HG02884 (cell line): ENCODE measurements around the gene SLC35B1.

ENCODE experiments used
- ATAC-seq: cut with Tn5 transposase; IDR thresholded peaks from one replicate; pipeline ENCODE4 v1.9.1; 2021; ENCODE audit warnings: mild to moderate bottlenecking, moderate library complexity; ENCODE audit not compliant: unreplicated experiment

The SLC35B1 gene

GRCh38 chr17:49700960-49701359 is 6.8 kb downstream of the SLC35B1 start:
- no peak for ATAC-seq

- ATAC-seq: no peak
These were observed 7.7 kb downstream of the SLC35B1 start for GRCh38 chr17:49699966-49700575.

GRCh38 chr17:49698005-49698404 is 9.8 kb downstream of the SLC35B1 start:
- no peak for ATAC-seq

- ATAC-seq: no peak
These were observed 11.5 kb downstream of the SLC35B1 start for GRCh38 chr17:49696233-49696761.

GRCh38 chr17:49695698-49696232 is 12.0 kb downstream of the SLC35B1 start:
- no peak for ATAC-seq

GRCh38 chr17:49694847-49695697 is 12.7 kb downstream of the SLC35B1 start:
- ATAC-seq: no peak

- no peak for ATAC-seq
These were observed 15.0 kb downstream of the SLC35B1 start for GRCh38 chr17:49692751-49693150.

- no peak for ATAC-seq
These were observed 16.0 kb downstream of the SLC35B1 start for GRCh38 chr17:49691677-49692191.

- ATAC-seq: no peak
These were observed 16.6 kb downstream of the SLC35B1 start for GRCh38 chr17:49691086-49691676.

- no peak for ATAC-seq
These were observed 17.5 kb downstream of the SLC35B1 start for GRCh38 chr17:49690256-49690655.

GRCh38 chr17:49688848-49689247 is 18.9 kb downstream of the SLC35B1 start:
- no peak for ATAC-seq

- ATAC-seq: no peak
These were observed 19.8 kb downstream of the SLC35B1 start for GRCh38 chr17:49687878-49688491.

GRCh38 chr17:49681106-49681979 is 26.4 kb downstream of the SLC35B1 start:
- no peak for ATAC-seq

- ATAC-seq: no peak
These were observed 27.4 kb downstream of the SLC35B1 start for GRCh38 chr17:49680314-49680713.

GRCh38 chr17:49677933-49678847 is 29.6 kb downstream of the SLC35B1 start, which contains the start of gene SPOP:
Gene SPOP, minus strand, starts transcription at chr17:49678097. Its CDS starts 55,287 bp downstream, at chr17:49622810.
- ATAC-seq: peak; percentile 77

GRCh38 chr17:49677134-49677932 is 30.4 kb downstream of the SLC35B1 start:
- ATAC-seq: no peak

GRCh38 chr17:49676276-49676868 is 31.4 kb downstream of the SLC35B1 start:
- ATAC-seq: peak; percentile 52
